GDM1 (cell line): ENCODE results near the gene GRIK1.

Source experiments
- DNase-seq: peaks from one replicate; lab custom pipeline; 2025; lab: John Stamatoyannopoulos, UW

GRIK1 gene

DNA sequence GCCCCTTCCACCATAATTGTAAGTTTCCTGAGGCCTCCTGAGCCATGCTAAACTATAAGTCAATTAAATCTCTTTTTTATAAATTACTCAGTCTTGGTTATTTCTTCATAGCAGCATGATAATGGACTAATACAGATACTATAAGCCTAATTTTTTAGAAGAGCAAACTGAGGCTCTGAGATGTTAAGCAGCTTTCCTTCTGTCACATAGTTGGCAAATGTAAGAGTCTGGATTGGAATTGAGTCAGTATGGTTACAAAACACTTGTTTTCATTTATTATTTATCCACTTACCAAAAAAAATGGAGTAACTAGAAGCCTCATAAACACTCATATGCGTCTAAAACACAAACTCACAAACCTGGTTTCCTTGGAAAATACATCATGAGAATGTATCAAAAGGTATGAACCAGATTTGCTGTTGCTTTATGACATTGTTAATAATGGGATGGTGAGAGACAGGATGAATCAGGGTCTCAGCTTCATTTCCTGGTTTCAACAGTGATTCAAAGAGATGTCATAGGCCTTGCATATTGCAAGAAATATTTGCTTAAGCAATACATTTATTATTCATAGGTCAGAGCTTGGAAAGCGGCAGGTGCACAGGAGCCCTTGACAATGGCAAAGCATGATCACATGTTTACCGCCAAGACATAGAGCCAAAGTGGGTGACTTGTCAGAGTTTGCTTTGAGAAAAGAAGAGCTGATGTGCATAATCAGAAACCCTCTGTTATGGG is 221.5 kb downstream of the GRIK1 start:
- no peak for DNase-seq

DNA sequence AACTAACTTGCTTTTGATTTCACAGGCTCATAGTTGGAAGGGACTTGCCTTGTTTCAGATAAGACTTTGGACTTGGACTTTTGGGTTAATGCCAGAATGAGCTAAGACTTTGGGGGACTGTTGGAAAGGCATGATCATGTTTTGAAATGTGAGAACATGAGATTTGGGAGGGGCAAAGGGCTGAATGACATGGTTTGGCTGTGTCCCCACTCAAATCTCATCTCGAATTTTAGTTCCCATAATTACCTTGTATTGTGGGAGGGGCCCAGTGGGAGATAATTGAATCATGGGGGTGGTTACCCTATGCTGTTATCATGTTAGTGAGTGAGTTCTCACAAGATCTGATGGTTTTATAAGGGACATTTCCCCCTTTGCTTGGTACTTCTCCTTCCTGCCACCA is 222.1 kb downstream of the GRIK1 start:
- DNase-seq, result no peak

DNA sequence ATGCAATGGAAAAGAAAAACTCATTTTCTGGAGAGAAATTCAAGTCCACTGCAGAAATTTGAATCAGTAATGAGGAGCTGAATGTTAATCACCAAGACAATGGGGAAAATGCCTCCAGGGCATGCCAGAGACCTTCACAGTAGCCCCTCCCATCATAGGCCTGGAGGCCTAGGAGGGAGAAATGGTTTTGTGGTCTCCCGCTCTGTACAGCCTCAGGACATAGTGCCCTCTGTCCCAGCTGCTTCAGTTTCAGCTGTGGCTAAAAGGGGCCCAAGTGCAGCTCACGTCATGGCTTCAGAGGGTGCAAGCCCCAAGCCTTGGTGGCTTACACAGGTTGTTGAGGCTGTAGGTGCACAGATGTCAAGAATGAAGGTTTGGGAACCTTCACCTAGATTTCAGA is 223.0 kb downstream of the GRIK1 start:
- no peak for DNase-seq

DNA sequence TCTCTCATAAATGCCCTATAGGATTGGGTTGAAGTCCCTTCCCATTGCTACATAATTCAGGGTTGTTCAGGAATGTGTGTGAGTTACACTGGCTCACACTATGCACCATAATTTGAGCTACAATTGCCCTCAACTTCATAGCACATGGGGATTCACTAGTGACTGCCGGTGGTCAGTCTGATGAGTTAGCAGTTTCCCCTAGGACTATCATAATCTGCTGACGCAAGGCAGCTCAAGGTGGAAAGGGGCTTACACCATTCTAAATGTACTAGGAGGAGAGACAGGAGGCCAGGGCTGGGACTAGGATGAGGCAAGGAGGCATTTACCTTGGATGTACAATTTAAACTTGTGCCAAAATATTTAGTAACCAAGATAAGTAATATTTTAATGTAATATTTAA is 224.7 kb downstream of the GRIK1 start:
- no peak for DNase-seq

DNA sequence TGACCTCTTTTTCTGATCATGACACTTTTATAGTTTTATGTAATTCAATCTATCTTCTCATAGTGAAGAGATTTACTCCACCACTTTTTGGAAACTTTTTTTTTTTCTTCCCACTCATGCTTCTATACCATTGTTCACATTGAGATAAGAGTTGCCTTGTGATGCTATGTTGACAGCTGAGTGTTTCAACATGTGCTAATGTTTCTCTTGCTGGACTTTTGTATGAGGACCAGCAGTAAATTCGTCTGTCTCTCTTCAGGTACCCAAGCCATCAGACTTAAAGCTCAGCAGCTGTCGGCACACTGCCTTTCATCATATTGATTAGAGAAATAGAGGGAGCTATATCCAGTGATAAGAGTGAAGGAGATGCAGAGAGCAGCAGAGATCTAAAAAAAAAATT is 227.0 kb downstream of the GRIK1 start:
- DNase-seq, result no peak

GRCh38 chr21:29711236-29711635 is 228.6 kb downstream of the GRIK1 start:
- no peak for DNase-seq

DNA sequence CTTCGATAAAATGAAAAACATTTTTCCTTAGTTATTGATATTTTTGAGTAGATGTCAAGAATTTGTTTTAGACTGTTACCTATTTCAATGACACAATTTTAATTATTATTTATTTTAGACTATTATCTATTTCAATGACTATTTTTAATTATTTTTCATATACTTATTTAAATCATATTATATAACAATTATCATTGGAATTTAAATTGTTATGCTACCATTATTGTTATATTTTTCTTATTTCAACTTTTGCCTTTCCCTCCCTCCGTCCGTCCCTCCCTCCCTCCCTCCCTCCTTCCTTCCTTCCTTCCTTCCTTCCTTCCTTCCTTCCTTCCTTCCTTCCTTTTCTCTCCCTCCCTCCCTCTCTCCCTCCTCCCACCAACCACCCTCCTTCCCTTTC is 229.3 kb downstream of the GRIK1 start:
- no peak for DNase-seq

- no peak for DNase-seq
Measured at GRCh38 chr21:29708401-29708800, 231.4 kb downstream of the GRIK1 start.

DNA sequence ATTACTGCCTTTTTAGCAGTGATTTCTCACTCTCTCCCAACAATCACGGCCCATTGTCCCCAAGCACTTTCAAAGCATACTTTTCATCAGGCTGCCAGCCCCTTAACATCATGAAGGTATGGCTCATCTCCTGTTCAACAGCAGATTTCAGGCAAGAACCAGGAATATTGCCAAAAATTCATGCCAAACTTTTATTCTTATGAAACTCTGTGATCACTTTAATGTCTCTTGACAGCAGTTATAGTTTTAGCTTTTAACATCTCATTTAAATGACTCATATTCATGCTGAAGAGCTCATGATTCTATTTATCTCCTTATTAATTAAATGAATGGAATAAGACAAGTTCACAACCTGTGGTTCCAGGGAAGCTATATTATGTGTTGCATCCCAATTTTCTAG is 235.1 kb downstream of the GRIK1 start:
- no peak for DNase-seq

DNA sequence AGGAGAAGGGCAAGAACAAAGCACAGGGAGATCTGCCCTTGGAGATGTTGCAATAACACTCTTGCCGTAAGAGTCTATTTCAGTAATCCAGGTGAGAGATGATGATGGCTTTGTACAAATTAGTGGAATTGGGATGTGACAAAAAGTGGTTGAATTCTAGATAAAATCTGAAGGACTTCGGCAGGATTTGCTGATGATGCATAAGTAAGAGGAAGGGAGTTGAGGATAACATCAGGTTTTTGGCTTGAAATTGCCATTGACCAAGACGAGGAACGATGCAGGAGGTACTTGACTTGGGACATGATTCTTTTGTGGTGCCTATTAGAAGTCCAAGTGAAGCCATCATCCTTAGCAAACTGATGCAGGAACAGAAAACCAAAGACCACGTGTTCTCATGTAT is 238.1 kb downstream of the GRIK1 start:
- DNase-seq, result no peak

- no peak for DNase-seq
Measured at GRCh38 chr21:29697555-29698193, 242.1 kb downstream of the GRIK1 start.

- DNase-seq, result no peak
Measured at GRCh38 chr21:29696937-29697336, 242.9 kb downstream of the GRIK1 start.

GRCh38 chr21:29691616-29692491 is 247.9 kb downstream of the GRIK1 start:
- DNase-seq, result no peak

GRCh38 chr21:29689753-29690152 is 250.0 kb downstream of the GRIK1 start:
- DNase-seq, result no peak

DNA sequence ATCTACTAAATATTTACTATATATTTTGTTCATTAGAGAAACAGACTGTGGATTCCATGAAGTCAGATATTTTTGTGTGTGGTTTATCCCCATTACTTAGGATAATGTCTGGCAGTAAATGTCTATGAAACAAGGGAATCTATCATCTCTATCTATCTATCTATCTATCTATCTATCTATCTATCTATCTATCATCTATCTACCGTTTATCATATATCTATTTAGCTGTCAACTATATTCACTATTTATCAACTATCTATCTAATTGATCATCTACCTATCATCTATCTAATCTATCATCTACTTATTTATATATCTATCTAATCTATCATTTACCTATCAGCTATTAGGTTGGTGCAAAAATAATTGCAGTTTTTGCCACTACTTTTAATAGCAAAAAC is 255.7 kb downstream of the GRIK1 start:
- DNase-seq, result no peak

- no peak for DNase-seq
Measured at GRCh38 chr21:29682800-29683199, 257.0 kb downstream of the GRIK1 start.

DNA sequence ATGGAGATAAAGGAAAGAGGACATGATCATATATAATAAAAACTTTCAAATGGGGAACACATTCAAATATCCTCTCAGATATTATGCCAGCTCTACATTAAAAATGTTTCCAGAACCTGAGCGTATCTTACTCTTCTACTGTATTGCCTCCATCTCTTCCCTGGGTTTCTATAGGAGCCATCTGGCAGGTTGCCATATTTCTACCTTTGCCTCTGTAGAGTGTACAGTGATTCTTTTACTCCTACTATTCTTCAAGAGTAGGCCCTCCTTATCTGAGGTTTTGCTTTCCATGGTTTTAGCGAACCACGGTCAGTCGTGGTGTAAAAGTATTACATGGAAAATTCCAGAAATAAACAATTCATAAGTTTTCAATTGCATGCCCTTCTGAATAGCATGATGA is 259.5 kb downstream of the GRIK1 start:
- DNase-seq, result no peak

DNA sequence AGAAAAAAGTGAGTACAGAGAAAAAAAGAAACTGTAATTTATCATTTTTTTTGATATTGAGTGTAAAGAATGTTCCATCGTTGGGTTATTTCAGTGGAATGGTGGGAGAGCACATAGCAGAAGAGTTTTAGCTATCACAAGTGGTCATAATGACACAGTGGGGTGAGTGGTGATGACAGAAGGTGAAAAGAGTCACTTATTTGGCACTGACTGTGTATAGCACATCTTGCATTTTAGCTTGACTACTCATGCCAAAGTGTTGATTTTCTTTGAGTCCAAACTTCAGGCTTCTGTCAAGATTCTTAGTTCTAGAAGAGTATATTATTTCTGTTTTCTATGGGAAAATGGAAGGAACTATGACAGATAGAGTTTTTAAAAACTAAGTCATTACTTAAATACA is 261.2 kb downstream of the GRIK1 start:
- DNase-seq, result no peak

DNA sequence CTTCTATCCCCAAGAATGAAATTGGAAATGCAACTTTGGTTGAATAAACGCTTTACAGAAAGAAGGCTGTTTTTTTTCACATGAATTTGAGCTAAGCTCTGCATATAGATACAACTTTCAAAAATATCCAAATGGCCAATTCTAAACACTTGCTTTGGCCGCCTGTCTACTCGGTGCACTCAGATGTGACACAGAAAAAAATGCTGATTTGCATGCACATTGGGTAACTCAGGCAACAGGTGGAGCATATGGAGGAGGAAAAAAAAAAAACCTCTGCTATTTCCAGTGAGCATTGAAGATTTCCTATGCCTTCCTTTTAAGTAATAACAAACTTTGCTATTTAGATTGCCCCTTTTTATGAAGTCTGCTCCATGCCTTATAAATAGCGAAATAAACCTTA is 262.5 kb downstream of the GRIK1 start:
- DNase-seq, result no peak

DNA sequence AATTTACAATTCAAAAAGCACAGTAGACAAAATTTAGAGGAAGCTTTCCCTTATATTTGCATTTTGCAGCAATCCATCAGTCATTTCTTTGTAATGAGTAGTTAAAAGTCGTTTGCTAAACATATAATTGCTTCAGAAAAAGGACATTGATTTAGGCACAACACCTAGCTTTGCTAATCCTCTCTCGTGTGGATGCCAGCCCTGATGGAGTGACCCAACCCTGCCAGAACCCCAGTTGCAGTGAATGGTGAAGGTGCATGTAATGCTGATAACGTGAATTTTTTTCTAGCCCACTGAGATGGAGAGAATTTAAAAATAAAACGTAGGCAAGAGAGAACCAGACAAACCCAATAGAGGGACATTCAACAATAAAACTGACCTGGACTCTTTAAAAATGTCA is 263.4 kb downstream of the GRIK1 start:
- DNase-seq, result no peak

- DNase-seq, result no peak
Measured at GRCh38 chr21:29675451-29675850, 264.3 kb downstream of the GRIK1 start.

DNA sequence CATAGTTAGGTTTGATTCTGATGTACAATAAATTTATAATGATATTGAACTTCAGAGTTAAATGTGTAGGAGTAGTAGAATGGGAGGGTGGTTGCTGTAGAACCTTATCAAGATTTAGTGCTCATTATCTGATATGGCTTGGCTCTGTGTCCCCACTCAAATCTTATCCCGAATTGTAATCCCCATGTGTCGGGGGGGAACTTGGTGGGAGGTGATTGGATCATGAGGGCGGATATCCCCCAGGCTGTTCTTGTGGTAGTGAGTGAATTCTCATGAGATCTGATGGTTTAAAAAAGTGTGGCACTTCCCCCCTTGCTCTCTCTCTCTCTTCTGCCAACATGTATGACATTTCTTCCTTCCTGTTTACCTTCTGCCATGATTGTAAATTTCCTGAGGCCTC is 265.5 kb downstream of the GRIK1 start:
- DNase-seq, result no peak

DNA sequence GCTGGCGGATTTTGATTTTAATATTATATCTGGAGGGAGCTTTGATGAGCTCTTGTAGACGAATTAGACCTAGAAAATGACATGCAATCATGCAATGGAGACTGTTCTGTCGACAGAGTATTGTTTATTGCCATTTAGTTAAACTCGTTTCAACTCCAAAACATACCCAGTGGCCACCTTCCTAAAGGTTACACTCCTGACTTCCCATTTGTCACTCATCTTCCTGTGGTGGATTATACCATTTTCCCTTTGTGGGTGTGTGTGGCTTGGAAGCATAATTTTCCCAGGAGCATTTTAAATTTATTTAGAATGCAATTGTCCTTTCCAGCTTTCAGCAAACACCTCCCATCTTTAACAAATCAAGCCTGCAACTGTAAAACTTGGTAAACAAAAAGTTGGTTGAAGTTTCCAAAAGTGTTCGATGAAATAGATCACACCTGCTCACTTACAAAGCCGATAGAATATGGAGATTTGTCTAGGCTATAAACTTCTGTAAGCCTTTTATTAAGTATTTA is 266.6 kb downstream of the GRIK1 start:
- DNase-seq, result no peak
